Measurements from ENCODE around the gene CRB2. TPM values are rescaled to one million over a fixed set of nuclear protein-coding genes. Genes with fewer than 3 reads are reported as not detected.

The CRB2 gene
- total RNA-seq, 6 experiments from 2014 or later: not detected

- DNase-seq (no peak), ATAC-seq (peak in 3 of 4 donors; percentile 13 to 33 (median 23))
- intact Hi-C loops (cut with DNase I): no loop called here
- Histone ChIP-seq H3K27me3 (no peaks in the 10 kb centered on the region), H3K4me1 (no peaks in the 10 kb centered on the region), H3K27ac (no peak overlapping the region), H3K36me3 (no peaks in the 10 kb centered on the region), H3K4me3 (no peak overlapping the region), H3K9me3 (no peaks in the 10 kb centered on the region)
- 0% methylated on average over 2 of the region's 14 CpGs for WGBS (ENCODE audit: insufficient coverage, low coverage, low lambda C conversion rate, missing lambda C conversion rate)
- TF ChIP-seq, protein P1, sequence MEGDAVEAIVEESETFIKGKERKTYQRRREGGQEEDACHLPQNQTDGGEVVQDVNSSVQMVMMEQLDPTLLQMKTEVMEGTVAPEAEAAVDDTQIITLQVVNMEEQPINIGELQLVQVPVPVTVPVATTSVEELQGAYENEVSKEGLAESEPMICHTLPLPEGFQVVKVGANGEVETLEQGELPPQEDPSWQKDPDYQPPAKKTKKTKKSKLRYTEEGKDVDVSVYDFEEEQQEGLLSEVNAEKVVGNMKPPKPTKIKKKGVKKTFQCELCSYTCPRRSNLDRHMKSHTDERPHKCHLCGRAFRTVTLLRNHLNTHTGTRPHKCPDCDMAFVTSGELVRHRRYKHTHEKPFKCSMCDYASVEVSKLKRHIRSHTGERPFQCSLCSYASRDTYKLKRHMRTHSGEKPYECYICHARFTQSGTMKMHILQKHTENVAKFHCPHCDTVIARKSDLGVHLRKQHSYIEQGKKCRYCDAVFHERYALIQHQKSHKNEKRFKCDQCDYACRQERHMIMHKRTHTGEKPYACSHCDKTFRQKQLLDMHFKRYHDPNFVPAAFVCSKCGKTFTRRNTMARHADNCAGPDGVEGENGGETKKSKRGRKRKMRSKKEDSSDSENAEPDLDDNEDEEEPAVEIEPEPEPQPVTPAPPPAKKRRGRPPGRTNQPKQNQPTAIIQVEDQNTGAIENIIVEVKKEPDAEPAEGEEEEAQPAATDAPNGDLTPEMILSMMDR (IDR thresholded peaks at IDR 0.05): no peak
- TF ChIP-seq POLR2A (IDR thresholded peaks at IDR 0.05): no peak
These were observed 19.6 kb downstream of the CRB2 start for GRCh38 chr9:123375469-123376132.

- Histone ChIP-seq H3K9me3 (no peaks in the 10 kb centered on the region), H3K27ac (no peak overlapping the region), H3K36me3 (no peaks in the 10 kb centered on the region), H3K4me1 (no peaks in the 10 kb centered on the region), H3K27me3 (no peaks in the 10 kb centered on the region), H3K4me3 (no peak overlapping the region)
- ATAC-seq (peak in 1 of 4 donors; percentile 6), DNase-seq (no peak)
- TF ChIP-seq POLR2A (IDR thresholded peaks at IDR 0.05): no peak
- TF ChIP-seq, protein P1 (IDR thresholded peaks at IDR 0.05): no peak
- intact Hi-C loops (cut with DNase I): no loop called here
- WGBS (ENCODE audit: insufficient coverage, low coverage, low lambda C conversion rate, missing lambda C conversion rate): 63% methylated on average over 6 of the region's 24 CpGs
These were observed 20.4 kb downstream of the CRB2 start for GRCh38 chr9:123376218-123377071.

DNA sequence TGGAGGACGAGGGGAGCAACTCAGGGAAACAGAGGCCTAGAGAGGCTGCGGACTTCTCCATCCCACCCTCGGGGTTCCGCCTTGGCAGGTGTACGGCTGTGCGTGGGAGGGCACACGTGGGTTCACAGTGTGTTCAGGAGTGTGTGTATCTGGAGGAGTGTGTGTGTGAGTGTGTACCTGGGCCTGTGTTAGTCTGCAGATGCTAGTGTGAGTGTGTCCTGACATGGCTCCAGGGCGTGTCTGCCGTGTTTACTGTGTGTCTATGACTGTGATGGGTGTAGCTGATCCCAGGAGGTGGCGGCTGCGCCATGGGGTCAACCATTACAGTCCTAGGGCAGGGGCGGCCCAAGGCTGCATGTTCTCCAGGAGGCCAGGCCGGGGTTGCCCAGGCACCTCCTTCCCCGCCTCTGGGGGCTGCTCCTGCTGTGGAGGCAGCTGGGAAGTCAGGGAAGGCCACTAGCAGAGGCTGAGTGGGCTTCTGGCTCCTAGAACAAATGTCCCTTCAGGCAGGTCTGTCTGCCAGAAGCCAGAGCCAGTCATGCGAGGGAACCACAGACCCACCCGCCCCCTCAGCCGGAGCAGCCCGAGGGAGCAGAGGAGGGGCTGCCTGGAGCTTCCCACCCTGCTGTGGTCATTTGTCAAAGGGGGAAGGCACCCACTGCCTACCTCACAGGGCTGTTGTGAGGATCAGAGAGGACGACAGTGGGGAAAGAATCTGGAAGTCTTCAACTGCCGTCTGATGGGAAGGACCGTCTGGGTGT lies 21.4 kb downstream of the CRB2 start:
- ATAC-seq (peak in 2 of 4 donors; percentile 9 to 13), DNase-seq (no peak)
- Histone ChIP-seq H3K4me1 (no peaks in the 10 kb centered on the region), H3K27ac (no peak overlapping the region), H3K27me3 (no peaks in the 10 kb centered on the region), H3K9me3 (no peaks in the 10 kb centered on the region), H3K36me3 (no peaks in the 10 kb centered on the region), H3K4me3 (no peak overlapping the region)
- TF ChIP-seq, protein P1 (IDR thresholded peaks at IDR 0.05): no peak
- TF ChIP-seq POLR2A (IDR thresholded peaks at IDR 0.05): no peak
- intact Hi-C loops (cut with DNase I): no loop called here
- WGBS (ENCODE audit: insufficient coverage, low coverage, low lambda C conversion rate, missing lambda C conversion rate): 10% methylated on average over 2 of the region's 21 CpGs

- ATAC-seq: peak in 3 of 4 donors; percentile 4 to 6 (median 5)
These were observed 22.0 kb downstream of the CRB2 start for GRCh38 chr9:123378025-123378424.

More at GRCh38 chr9:123378025-123378424, 22.0 kb downstream of the CRB2 start:
- H3K4me3 ChIP-seq: no peak overlapping the region
- DNase-seq: no peak
- no peaks in the 10 kb centered on the region for H3K4me1 ChIP-seq
- no peak for TF ChIP-seq POLR2A (IDR thresholded peaks at IDR 0.05)
- TF ChIP-seq, protein P1 (IDR thresholded peaks at IDR 0.05): no peak
- no peaks in the 10 kb centered on the region for H3K36me3 ChIP-seq
- intact Hi-C loops (cut with DNase I): no loop called here
- 34% methylated on average over 4 of the region's 10 CpGs for WGBS (ENCODE audit: insufficient coverage, low coverage, low lambda C conversion rate, missing lambda C conversion rate)
- H3K27me3 ChIP-seq: no peaks in the 10 kb centered on the region
- no peak overlapping the region for H3K27ac ChIP-seq
- no peaks in the 10 kb centered on the region for H3K9me3 ChIP-seq
